Measurements from ENCODE around the gene RAMAC. TPM values are rescaled to one million over a fixed set of nuclear protein-coding genes. Genes with fewer than 3 reads are reported as not detected.
"Not testable (repeated sequence)": the region's sequence is repeated elsewhere in the genome, so short reads cannot be mapped to it uniquely, and the experiment has no call there.

RAMAC gene
- total RNA-seq, 1 donor from 2014 or later: 27.3 TPM

DNA sequence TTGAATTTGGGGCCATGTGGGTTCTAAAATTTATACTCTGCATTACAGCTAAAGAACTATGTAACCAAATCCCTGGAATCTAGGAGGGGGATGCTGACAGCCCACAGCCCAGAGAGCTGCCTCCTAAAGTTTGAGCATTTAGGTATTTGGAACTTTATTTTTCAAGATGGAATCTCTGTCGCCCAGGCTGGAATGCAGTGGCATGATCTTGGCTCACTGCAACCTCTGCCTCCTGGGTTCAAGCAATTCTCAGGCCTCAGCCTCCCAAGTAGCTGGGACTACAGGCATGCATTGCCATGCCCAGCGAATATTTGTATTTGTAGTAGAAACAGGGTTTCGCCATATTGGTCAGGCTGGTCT is 14.6 kb downstream of the RAMAC start:
- DNase-seq (ENCODE audit: low spot score); H3K4me3 Mint-ChIP-seq; H3K27me3 Mint-ChIP-seq (ENCODE audit: insufficient read depth); H3K4me1 Mint-ChIP-seq (ENCODE audit: low read depth); H3K27ac Mint-ChIP-seq; H3K9me3 Mint-ChIP-seq; H3K36me3 Mint-ChIP-seq (ENCODE audit: low read depth): not testable (repeated sequence)
- intact Hi-C loops (cut with micrococcal nuclease): loop anchor here (1.0 to 2.0 kb wide), 6 partner anchors 14 to 460 kb away; partner anchors contain the start of genes RAMAC and RPS17

GRCh38 chr15:83010709-83011270 is 24.8 kb downstream of the RAMAC start:
- Mint-ChIP-seq H3K9me3 (no peaks in the 10 kb centered on the region), H3K4me3 (peak overlapping the region; percentile 99), H3K27ac (peak overlapping the region; percentile 98), H3K4me1 (ENCODE audit: low read depth) (peaks cover 50% of the 10 kb centered on the region), H3K27me3 (ENCODE audit: insufficient read depth) (no peaks in the 10 kb centered on the region), H3K36me3 (ENCODE audit: low read depth) (peaks cover 31% of the 10 kb centered on the region)
- peak; percentile 76 for DNase-seq (ENCODE audit: low spot score)
- intact Hi-C loops (cut with micrococcal nuclease): loop anchor here (1.0 to 2.0 kb wide), 8 partner anchors 24 to 549 kb away; partner anchors contain the start of genes BTBD1, RAMAC and TM6SF1

GRCh38 chr15:83011271-83012075 is 25.5 kb downstream of the RAMAC start, which contains the start of gene C15orf40:
Gene C15orf40 (minus strand): TSS chr15:83011639. CDS start chr15:83011607, 32 bp downstream.
- Mint-ChIP-seq H3K27me3 (ENCODE audit: insufficient read depth) (no peaks in the 10 kb centered on the region), H3K36me3 (ENCODE audit: low read depth) (peaks cover 31% of the 10 kb centered on the region), H3K4me1 (ENCODE audit: low read depth) (peaks cover 50% of the 10 kb centered on the region), H3K9me3 (no peaks in the 10 kb centered on the region), H3K4me3 (peak within 1 kb of the TSS; percentile 99), H3K27ac (peak within 1 kb of the TSS; percentile 98)
- peak; percentile 84 for DNase-seq (ENCODE audit: low spot score)
- intact Hi-C loops (cut with micrococcal nuclease): loop anchor here (1.0 to 2.0 kb wide), 8 partner anchors 25 to 548 kb away; partner anchors contain the start of genes BTBD1, RAMAC and TM6SF1

DNA sequence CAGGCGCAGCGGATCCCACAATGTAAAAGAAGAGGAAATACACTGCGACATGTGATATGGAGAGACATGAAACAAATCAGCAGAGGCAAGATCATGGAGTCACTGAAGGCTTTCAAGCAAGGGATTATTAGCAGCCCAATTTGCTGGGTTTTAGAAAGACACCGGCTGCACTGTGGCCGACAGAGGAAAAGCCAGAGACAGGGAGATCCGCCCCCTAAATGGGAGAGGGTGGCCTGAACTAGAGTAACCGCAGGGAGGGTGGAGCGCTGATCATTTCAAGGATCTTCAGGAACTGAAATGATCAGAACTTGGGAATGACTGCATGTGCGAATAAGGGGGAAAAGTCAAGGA is 26.0 kb downstream of the RAMAC start:
- Mint-ChIP-seq H3K4me1 (ENCODE audit: low read depth) (peaks cover 49% of the 10 kb centered on the region), H3K27ac (peak overlapping the region; percentile 91), H3K36me3 (ENCODE audit: low read depth) (peaks cover 32% of the 10 kb centered on the region), H3K27me3 (ENCODE audit: insufficient read depth) (no peaks in the 10 kb centered on the region), H3K9me3 (no peaks in the 10 kb centered on the region), H3K4me3 (peak overlapping the region; percentile 99)
- DNase-seq (ENCODE audit: low spot score): no peak
- intact Hi-C loops (cut with micrococcal nuclease): no loop called here

DNA sequence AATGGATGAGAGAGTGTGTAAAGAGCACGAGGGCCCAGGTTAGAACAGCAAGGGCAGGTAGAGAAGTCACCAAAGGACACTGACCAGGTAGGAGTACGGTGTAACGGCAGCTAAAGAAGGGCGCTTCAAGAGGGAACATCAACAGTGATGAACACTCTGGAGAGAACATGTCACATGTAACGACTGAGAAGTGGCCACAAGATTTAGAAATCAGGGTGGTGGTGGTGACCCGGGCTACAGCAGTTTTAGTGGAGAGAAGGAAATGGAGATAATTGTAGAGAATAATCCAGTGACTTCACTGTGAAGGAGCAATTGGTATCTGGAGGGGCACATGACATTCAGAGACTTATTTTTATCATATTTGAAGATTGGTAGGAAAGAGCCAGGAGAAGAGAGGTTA is 26.6 kb downstream of the RAMAC start:
- Mint-ChIP-seq H3K36me3 (ENCODE audit: low read depth) (peaks cover 34% of the 10 kb centered on the region), H3K4me3 (peak overlapping the region; percentile 99), H3K4me1 (ENCODE audit: low read depth) (peaks cover 46% of the 10 kb centered on the region), H3K27ac (peak overlapping the region; percentile 91), H3K9me3 (no peaks in the 10 kb centered on the region), H3K27me3 (ENCODE audit: insufficient read depth) (no peaks in the 10 kb centered on the region)
- no peak for DNase-seq (ENCODE audit: low spot score)
- intact Hi-C loops (cut with micrococcal nuclease): no loop called here

DNA sequence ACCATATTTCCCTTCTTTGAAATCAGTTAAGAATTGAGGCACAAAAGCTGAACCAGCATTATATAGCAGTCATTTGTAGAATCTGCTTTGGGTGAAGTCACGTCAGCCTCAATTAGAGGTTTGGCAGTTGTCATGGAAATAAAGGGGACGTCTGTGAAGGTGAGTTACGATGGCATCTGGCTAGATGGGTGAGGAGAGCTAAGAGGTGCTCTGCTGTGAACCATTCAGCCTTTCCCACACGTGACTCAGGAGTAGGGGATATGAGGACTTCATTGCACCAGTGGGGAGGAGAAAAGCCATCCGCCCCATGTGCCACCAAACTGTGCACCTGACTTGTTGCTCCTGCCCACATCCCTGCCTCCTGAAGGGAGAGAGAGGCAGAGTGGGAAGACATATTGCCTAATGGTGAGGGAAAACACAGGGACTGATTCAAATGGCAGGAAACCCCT is 28.2 kb downstream of the RAMAC start:
- Mint-ChIP-seq H3K27me3 (ENCODE audit: insufficient read depth) (no peaks in the 10 kb centered on the region), H3K36me3 (ENCODE audit: low read depth) (peaks cover 33% of the 10 kb centered on the region), H3K27ac (peak overlapping the region; percentile 45), H3K4me3 (no peak overlapping the region), H3K4me1 (ENCODE audit: low read depth) (peaks cover 46% of the 10 kb centered on the region), H3K9me3 (no peaks in the 10 kb centered on the region)
- no peak for DNase-seq (ENCODE audit: low spot score)
- intact Hi-C loops (cut with micrococcal nuclease): no loop called here

GRCh38 chr15:83015361-83015760 is 29.4 kb downstream of the RAMAC start:
- no peaks in the 10 kb centered on the region for H3K9me3 Mint-ChIP-seq
- intact Hi-C loops (cut with micrococcal nuclease): no loop called here
- H3K27me3 Mint-ChIP-seq (ENCODE audit: insufficient read depth): no peaks in the 10 kb centered on the region
- no peak for DNase-seq (ENCODE audit: low spot score)
- peaks cover 37% of the 10 kb centered on the region for H3K4me1 Mint-ChIP-seq (ENCODE audit: low read depth)
- no peak overlapping the region for H3K4me3 Mint-ChIP-seq
- peak overlapping the region; percentile 35 for H3K27ac Mint-ChIP-seq
- H3K36me3 Mint-ChIP-seq (ENCODE audit: low read depth): peaks cover 30% of the 10 kb centered on the region

DNA sequence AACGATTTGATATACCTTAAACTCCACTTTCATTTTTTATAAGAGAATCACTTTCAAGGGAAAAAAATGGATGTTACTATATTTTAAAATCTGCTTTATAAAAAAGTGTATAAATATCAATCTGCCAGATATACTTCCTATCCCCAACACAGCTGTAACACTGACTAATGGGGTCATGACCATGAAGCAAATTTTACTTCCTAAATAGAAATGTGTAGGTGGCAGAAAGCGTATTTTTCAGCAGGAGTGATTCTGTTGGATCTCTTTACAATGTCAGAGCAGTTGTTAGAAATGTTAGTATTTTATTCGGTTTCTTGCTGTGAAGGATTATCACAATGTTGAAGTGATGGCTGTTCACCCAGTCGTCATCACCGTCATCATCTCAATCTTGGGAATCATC is 30.9 kb downstream of the RAMAC start:
- Mint-ChIP-seq H3K27ac (no peak overlapping the region), H3K36me3 (ENCODE audit: low read depth) (peaks cover 34% of the 10 kb centered on the region), H3K9me3 (no peaks in the 10 kb centered on the region), H3K4me3 (no peak overlapping the region), H3K4me1 (ENCODE audit: low read depth) (peaks cover 27% of the 10 kb centered on the region), H3K27me3 (ENCODE audit: insufficient read depth) (no peaks in the 10 kb centered on the region)
- DNase-seq (ENCODE audit: low spot score): no peak
- intact Hi-C loops (cut with micrococcal nuclease): no loop called here

- intact Hi-C loops (cut with micrococcal nuclease): no loop called here
- peaks cover 27% of the 10 kb centered on the region for H3K36me3 Mint-ChIP-seq (ENCODE audit: low read depth)
- no peaks in the 10 kb centered on the region for H3K9me3 Mint-ChIP-seq
- no peak overlapping the region for H3K27ac Mint-ChIP-seq
- peaks cover 15% of the 10 kb centered on the region for H3K4me1 Mint-ChIP-seq (ENCODE audit: low read depth)
- H3K4me3 Mint-ChIP-seq: no peak overlapping the region
- no peaks in the 10 kb centered on the region for H3K27me3 Mint-ChIP-seq (ENCODE audit: insufficient read depth)
- DNase-seq (ENCODE audit: low spot score): no peak
Observed at GRCh38 chr15:83018436-83018835, 32.4 kb downstream of the RAMAC start.

GRCh38 chr15:83030021-83030420 is 44.0 kb downstream of the RAMAC start:
- DNase-seq (ENCODE audit: low spot score): no peak
- Mint-ChIP-seq H3K36me3 (ENCODE audit: low read depth) (peaks cover 33% of the 10 kb centered on the region), H3K4me1 (ENCODE audit: low read depth) (no peaks in the 10 kb centered on the region), H3K4me3 (no peak overlapping the region), H3K27me3 (ENCODE audit: insufficient read depth) (no peaks in the 10 kb centered on the region), H3K27ac (no peak overlapping the region), H3K9me3 (peaks cover 3% of the 10 kb centered on the region)
- intact Hi-C loops (cut with micrococcal nuclease): no loop called here

DNA sequence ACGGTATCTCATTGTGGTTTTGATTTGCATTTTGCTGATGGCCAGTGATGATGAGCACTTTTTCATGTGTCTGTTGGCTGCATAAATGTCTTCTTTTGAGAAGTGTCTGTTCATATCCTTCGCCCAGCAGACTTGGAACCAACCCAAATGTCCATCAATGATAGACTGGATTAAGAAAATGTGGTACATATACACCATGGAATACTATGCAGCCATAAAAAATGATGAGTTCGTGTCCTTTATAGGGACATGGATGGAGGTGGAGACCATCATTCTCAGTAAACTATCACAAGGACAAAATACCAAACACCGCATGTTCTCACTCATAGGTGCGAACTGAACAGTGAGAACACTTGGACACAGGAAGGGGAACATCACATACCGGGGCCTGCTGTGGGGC is 45.2 kb downstream of the RAMAC start:
- H3K4me1 Mint-ChIP-seq (ENCODE audit: low read depth); H3K4me3 Mint-ChIP-seq; DNase-seq (ENCODE audit: low spot score); intact Hi-C loops (cut with micrococcal nuclease); H3K9me3 Mint-ChIP-seq; H3K27me3 Mint-ChIP-seq (ENCODE audit: insufficient read depth); H3K27ac Mint-ChIP-seq: not testable (repeated sequence)
- peaks cover 41% of the 10 kb centered on the region for H3K36me3 Mint-ChIP-seq (ENCODE audit: low read depth)

DNA sequence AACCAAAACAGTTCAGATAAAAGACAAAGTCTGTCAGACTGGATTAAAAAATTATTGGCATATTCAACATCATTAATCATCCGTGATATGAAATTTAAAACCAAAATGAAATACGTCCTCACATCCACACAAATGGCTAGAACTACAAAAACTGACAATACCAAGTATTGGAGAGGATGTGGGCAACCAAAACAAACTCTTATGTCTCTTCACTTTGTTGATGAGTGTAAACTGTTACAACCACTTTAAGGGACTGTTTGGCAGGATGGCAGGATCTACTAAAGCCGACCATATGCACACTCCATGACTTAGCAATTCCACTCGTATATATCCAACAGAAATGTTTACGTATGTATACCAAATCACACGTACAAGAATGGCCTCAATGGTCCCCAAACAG is 50.2 kb downstream of the RAMAC start:
- DNase-seq (ENCODE audit: low spot score): no peak
- no peaks in the 10 kb centered on the region for H3K27me3 Mint-ChIP-seq (ENCODE audit: insufficient read depth)
- H3K27ac Mint-ChIP-seq: no peak overlapping the region
- H3K36me3 Mint-ChIP-seq (ENCODE audit: low read depth): peaks cover 61% of the 10 kb centered on the region
- no peak overlapping the region for H3K4me3 Mint-ChIP-seq
- H3K4me1 Mint-ChIP-seq (ENCODE audit: low read depth): peaks cover 27% of the 10 kb centered on the region
- peaks cover 8% of the 10 kb centered on the region for H3K9me3 Mint-ChIP-seq
- intact Hi-C loops (cut with micrococcal nuclease): no loop called here

DNA sequence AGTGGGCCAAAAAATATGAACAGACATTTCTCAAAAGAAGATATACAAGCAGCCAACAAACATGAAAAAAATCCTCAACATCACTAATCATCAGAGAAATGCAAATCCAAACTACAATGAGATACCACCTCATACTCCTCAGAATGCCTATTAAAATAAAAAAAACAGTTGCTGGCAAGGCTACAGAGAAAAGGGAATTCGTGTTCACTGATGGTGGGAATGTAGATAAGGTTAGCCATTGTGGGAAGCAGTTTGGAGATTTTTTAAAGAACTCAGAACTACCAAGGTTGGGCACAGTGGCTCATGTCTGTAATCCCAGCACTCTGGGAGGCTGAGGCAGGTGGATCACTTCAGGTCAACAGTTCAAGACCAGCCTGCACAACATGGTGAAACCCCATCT is 53.2 kb downstream of the RAMAC start:
- H3K27ac Mint-ChIP-seq: no peak overlapping the region
- peaks cover 27% of the 10 kb centered on the region for H3K4me1 Mint-ChIP-seq (ENCODE audit: low read depth)
- peaks cover 6% of the 10 kb centered on the region for H3K9me3 Mint-ChIP-seq
- no peak overlapping the region for H3K4me3 Mint-ChIP-seq
- no peak for DNase-seq (ENCODE audit: low spot score)
- intact Hi-C loops (cut with micrococcal nuclease): no loop called here
- H3K27me3 Mint-ChIP-seq (ENCODE audit: insufficient read depth): no peaks in the 10 kb centered on the region
- peaks cover 66% of the 10 kb centered on the region for H3K36me3 Mint-ChIP-seq (ENCODE audit: low read depth)

Data from activated T-helper 1 cell treated with anti-CD3 and anti-CD28 coated beads, Interleukin-12 subunit alpha, Interleukin-12 subunit beta, Interleukin-2, Interleukin-4 antibody, amounts not matched to agents 30 ng/mL and 10 ng/mL and 1 ng/mL, durations not matched to agents 14 hours and 24 hours and 36 hours (primary cell).